GM18517 (cell line): Measurements from ENCODE around the gene CHN2.

Experiments used
- ATAC-seq: cut with Tn5 transposase; IDR thresholded peaks from one replicate; pipeline ENCODE4 v1.9.1; 2021; ENCODE audit warnings: mild to moderate bottlenecking, moderate library complexity; ENCODE audit not compliant: unreplicated experiment

Gene CHN2

DNA sequence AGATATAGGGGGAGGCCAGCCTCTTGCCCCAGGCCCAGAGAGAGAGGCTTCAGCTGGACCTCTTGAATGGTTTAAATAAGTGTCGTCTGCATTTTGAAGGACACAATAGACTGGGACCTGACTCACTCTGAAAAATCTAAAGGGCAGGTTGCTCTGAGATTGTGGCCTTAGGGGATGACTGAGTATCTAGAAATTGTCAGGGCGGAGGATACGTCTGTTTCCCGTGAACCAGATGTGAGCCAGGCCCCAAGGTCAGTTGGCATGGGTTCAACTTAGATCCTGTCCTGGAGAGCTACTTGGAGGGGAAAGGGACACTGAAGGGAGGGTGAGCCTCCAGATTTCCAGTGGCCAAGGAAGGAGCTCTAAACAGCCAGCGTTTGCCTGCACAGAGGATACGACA, 110.2 kb downstream of the CHN2 start:
- no peak for ATAC-seq

DNA sequence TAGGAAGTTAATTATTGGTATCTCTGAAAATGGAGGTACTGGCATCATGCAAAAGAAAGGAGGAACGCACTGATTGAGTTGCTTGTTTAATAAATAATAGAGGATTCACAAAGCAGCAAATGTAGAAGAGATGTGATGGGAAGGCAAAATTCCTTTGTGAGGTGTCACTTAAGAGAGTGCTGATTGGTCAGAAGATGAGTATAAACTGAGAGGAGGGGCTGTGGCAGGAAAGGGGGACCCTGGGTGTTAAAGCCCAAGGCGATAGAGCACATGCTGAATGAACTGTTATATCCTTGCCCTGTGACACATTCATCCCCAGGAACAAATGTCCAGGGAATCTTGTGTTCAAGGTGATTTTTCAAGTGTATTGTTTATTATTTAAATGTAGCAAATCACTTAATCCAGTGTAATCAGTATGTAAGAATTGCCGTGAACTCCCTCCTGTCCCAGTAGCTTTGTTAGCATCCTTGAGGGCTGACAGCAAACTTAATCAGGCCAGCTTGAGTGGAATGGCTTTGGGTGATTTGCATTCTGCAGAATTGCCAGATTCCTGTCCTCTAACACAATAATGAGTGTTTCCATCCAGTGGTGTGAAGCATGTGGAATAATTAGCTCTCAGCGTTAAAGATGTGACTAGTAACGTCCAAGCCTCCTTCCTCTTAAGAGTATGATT, 111.9 kb downstream of the CHN2 start:
- ATAC-seq, result no peak

DNA sequence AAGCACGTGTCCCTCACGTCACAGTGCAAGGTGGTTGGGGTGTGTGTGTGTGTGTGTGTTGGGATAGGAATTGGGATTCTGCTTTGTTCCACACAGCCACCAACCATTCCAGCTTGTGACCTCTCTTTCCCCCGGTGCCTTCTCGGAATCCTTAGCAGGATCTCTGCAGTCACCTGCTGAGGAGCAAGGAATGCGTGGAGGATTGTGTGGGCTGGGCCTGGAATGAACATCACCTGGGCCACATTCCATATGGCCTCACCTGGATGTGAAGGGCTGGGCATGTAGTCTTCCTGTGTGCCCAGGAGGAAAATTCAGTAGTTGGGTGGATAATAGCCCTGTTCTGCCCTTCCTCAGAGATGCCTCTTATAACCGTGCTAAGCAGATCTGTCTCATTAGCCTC, 113.8 kb downstream of the CHN2 start:
- no peak for ATAC-seq

DNA sequence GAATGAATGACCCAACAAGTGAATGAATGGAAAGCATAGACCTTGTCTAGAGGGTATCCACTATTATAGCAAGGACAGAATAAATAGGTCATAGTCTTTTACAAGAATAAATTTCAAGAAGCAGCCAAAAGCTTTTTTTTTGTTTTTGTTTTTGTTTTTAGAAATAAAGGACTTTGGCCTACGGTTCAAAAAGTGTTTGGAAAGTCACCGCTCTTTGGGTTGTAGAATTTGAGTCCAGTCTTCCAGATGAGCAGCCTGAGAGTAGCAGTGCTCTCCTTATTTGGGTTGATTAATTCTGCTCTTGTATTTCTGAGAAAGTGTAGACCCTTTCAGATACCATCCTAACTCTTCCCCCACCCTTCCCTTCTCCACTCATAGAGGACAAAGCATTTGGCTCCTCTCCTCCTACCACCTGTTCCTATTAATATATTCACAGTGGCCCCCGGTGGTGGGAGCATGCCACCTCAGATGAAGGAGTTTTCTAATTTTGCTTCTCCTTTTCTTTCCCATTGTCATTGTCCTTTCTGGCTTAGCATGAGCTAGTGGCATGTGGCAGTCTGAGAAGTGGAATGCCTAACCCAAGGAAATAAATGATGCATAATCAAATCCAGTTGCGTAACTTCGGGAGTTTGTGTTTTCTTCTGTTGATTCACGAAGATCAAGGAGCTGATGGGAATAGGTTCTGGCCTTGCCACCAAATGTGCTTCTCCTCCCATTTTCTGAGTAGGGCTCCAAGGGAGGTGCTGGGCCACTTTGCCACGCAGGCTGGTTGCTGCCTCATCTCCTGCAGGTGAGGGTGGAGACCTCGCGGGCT, 114.7 kb downstream of the CHN2 start:
- ATAC-seq, result no peak

DNA sequence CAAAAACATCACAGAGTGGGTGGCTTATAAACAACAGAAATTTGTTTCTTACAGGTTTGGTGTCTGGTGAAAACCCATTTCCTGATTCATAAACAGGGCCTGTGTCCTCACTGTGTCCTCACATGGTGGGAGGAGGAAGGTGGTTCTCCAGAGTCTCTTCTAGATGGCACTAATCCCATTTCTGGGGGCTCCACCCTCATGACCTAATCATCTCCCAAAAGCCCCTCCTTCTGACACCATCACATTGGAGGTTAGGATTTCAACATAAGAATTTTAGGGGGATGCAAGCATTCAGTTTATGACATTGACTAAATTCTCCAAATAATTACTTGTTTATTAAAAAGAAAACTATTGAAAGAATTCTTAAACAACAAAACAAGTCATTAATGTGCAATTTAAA, 116.0 kb downstream of the CHN2 start:
- ATAC-seq, result no peak

DNA sequence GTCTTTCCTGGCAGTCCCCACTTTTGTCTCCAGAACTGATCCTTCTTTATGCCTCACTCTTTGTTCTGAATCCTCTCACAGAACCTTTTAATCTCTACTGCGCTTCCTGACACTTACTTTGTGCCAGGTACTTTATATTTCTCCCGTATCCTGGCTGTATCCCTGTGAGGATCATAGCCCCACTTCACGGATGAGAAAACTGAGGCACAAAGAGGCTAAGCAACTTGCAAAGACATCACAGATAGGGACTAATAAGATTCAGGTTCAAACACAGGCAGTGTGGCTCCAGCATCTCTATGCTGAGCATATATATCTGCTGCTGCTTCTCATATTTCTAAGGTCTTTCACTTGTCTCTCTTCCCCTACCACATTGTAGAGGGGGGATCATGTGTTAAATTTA, 116.7 kb downstream of the CHN2 start:
- no peak for ATAC-seq

DNA sequence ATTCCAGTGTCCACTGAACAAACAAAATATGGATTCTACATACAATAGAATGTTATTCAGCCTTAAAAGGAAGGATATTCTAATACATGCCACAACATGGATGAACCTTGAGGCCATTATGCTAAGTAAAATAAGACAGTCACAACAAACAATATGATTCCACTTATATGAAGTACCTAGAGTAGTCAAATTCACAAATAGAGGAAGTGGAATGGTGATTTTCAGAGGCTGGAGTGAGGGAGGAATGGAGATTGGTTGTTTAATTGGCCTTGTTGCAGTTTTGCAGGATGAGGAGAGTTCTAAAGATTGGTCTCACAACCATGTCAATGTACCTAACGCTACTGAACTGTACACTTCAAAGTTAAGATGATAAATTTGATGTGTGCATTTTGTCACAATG, 119.6 kb downstream of the CHN2 start:
- no peak for ATAC-seq

DNA sequence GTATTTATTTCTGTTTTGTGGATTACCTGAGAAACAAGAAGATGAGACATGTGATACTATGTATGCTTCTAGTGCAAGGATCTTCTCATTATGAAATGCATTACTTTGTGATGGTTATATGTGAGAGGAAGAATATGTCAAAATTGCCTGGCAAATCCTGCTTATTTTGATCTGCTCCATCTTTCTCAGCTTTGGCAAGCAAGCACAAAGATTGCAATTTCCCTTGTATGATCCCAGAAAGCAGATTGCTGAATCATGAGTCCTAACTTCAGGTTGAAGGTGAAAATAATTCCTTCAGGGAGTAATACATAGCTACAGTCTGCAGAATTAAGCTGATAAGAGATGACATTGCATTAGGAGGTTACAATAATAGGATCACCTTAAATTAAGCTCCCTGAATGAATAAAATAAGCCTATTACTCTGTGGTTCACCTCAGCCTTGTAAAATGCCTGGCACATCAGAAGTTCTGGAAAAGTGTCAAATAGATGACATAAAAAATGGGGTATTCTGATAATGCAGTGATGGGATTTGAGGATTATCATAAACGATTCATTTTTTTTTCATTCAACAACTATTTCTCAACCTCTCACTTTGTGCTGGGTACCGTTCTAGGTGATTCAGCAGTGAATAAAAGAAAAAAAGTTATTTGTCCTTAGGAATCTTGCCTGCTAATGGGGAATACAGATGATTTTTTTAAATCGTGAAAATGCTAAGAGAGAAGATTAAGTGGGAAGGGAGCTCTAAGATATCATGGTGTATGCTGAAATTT, 120.7 kb downstream of the CHN2 start:
- ATAC-seq, result no peak

DNA sequence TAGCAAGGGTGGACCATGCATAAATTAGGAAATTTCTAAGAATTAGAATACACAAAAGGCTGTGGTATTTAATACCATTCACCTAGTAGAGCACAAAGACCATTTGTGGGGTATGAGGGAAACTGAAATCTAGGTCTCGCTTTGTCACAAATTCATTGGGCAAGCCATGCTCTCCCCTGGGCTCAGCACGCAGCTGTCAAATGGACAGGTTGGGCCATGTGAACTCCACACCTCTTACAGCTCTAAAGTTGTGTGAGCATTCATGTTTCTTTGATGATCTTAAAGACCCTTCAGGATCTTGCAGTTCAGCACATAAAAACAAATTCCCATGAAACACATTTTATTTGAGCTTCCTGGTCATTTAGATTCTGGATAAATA, 121.3 kb downstream of the CHN2 start:
- no peak for ATAC-seq

DNA sequence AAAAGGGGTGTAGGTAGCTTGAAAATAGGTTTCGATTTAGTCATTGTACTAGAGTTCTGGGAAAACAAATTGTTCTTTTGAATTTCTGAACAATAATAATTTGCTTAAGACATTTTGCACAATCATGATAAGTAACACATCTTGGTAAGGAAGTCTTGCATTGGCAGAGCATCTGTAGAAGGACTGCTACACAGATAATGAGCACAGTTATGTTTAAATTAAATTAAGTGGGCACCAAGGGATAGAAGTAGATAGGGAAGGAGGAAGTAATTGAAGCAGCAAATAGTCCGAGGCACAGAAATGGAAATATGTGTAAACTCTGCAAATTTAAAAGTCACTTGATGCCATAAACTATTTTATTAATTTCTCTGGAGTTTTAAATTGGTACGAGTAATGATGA, 122.4 kb downstream of the CHN2 start:
- ATAC-seq, result no peak

DNA sequence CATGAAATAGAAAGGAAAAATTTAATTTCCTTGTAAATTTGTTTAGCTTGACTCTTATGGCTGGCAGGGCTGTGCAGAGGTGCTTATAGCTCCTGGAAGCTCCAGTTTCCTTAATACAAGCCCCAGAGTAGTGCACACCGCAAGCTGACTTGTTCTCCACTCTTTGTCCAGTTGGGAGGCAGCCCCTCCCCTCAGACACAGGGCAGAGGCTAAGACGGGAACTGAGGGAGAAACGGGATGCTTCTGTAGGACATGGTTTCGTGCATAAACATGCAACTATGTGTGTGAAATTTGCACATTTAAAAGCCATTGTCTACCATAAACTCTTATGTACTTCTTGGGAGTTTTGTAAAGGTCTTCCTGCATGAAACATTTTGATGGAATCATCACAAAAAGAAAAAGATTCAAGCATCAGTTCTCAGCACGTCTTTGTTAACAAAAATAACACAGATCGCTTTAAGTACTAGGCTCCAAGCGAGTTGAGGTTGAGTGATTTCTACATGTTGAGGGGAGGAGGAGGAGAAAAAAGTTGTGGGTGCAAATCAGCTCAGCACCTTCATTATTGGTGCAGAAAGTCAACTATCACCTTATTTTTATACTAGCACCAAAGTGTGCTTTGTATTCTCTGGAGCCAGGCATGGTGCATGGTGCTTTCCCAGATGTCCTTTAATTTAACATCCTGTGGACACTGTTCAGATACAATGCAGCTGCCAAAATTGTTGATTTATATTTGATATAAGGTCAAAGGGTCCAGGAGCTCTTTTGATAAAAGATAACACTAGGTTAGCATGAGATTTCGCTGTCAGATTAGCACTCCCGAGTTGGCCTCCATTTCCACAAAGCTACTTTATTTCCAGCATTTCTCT, 124.5 kb downstream of the CHN2 start:
- no peak for ATAC-seq

DNA sequence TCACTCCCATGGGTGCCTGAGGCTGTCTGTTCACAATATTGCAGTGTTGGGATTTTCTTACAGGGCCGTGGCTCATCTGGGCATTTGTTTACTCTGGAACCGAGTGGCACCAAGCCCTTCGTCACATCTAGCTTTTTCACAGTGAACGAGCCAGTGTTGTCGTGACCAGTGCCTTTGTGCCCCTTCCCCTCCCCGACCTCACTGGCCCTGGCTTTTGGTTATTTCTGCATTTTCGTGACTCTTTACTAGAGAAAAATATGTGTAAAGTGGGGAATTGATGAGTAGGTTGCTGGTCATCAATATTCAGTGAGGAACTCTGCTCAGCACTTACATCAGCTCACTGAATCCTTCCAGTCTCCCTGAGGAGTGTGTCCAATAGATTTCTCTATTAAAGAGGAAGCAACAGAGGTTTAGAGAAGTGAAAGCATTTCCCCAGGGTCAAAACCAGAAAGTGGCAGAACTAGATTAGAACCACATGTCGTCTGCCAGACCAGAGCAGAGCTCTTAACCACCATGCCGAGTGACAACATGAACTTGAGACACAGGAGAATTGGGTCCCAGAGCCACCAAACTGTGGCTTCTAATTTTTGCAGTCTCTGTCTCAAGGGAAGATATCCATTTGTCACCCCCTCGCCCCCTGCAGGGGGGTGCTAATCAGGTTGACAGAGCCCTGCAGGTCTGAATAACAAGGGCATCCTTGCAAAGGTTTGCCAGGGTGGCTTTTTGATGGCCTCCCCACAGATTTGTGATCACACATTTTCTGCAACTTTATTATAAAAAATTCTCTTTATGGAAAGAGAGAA, 125.3 kb downstream of the CHN2 start:
- ATAC-seq, result no peak

DNA sequence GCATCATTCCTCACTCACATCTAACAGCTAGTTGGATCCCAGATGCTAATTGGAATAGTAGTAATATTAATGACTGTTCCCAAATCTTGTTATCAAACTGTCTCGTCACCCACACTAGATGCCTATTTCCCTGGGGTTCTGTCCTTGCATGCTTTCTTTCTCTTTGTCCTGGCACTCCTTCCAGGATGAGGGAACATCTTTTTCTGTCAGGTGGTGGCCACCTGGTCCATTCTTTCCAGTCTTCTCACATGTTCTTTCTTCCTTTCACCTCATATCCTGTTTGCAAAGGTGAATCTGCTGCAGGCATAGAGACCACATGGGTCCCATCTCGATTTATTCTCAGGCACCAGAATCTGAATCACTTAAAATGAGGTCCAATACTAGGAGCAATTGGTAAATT, 126.0 kb downstream of the CHN2 start:
- ATAC-seq, result no peak

DNA sequence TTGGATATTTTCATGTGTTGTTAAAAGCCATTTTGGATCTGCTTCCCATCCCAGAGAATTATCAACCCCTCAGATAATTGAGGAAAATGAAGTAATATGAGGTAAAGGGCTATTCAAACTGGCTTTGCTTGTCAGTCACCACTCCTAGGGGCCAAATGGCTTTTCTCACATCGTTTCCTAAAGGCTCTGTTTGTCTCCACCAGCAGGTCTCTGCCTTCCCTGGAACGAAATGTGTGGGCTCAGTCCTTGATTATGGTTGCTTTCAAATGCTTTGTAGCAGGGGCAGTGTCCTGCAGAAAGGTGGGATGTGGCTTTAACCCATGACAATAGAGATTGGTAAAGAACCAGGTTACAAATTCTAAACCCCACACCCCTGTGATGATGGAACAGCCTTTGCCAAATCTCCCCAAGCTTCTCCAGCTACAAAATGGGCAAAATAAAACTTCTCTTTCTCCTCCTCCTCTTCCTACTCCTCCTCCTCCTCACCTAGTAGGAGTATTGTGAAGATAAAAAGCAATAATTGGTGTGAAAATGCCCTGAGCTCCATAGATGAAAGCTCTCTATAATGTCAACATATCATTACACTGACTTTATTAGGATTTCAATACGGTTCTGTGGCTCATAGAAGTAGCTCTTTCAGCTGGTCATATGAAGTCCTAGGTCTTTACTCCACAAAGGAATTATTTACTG, 127.6 kb downstream of the CHN2 start:
- no peak for ATAC-seq

DNA sequence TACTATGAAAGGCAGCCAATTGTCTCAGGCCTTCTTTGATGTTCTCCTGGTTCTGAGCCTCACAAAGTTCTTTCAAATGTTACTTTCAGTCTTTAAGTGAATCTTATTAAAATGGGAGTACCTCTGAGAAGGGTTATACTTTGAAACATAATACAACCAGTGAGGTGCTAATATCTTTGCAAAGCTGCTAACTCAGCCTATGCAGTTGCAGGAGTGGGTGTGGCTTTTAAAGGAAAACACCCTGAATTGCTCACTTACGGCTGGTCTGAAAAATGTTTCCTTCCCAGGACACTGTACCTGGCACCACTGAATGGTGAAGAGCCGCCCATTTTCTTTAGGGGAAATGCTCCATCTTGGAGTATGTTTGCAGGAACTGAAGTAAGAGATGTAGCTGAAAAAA, 130.9 kb downstream of the CHN2 start:
- ATAC-seq, result no peak

DNA sequence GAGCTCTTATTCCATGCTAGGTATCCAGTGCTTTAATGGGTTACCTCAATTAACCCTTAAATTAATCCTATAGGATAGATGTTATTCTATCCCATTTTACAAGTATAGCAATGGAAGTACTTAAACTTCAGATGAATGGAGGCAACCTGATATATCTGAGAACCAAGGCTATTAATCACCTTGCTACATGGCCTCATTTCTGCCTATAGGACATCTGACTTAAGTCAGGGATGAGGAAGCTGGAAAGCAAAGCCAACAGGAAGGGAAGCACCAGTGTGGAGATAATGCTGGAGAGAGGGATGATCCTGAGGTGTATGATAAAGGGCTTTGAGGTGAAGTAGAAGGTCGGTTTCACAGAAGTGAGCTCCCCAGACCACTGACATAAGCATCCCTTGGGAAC, 132.3 kb downstream of the CHN2 start:
- ATAC-seq, result no peak

DNA sequence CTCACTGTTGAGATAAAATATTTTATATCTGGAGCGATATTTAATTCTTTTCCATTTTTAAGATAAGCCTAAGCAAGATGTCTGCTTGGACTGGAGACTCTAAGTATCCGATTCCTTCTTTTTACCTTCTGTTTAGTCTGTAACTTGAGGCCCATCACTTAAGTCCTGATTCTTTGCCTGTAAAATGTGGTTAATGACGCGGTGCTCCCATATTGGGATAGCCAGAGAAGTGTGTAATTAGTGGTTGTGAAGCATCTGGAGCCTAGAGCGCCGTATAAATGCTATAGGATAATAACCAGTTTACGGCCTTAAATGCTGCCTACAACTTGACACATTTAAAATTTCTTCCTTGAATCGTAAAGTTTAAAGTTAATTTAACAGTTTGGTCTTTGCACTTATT, 132.9 kb downstream of the CHN2 start:
- no peak for ATAC-seq

DNA sequence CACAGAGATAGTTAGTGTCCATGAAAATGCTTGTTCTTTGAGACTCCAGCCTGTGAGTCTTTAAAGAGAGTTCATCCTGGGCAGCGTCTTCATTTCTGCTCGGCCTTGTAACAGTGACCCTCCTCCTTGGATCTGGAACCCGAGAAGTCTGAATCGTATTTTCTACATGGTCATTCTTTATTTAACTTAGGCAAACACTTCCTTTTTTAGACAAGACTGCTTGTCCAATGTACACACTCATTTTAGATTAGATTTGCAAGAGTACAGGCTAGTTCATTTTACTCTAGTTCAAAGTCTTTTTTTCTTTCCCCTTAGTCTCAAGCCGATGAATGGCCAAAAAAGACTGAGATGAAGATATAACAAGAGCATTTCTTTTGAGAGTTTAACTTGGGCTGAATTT, 133.5 kb downstream of the CHN2 start:
- no peak for ATAC-seq

DNA sequence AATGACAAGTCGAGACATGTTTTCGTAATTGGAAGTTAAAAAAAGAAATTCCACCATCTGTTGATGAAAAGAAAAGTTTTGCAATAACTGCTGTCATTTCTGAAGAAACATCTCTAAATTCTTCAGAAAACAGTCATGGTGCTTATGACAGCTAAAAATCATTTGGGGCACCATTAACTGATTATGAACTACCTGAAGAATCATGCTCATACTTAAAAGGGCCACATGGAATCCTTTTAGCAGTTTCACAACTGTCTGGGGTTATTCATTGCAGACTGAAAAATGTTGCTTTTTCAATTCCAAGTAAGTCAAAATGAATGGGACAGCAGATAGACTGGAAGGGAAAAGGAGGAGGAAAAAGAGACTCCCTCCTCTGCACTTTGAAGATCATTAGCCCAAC, 134.2 kb downstream of the CHN2 start:
- ATAC-seq, result no peak

DNA sequence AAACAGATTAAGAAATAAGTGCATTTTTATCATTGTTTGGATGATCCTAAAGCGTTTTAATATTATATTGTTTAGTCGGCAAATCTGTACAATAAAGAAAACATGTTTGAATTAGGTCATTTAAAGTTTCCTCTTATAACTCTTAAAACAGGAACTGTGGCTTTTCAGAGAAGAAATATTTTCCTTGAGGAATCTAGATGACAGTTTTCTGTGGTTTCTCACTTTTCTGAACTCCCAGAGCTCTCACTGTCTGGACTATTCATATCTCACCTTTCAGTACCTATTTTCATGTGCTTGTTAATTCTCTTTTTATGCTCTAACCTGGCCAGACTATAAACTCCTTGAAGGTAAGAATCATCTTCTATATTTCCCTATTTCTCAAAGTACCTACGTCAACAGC, 135.1 kb downstream of the CHN2 start:
- ATAC-seq, result no peak
